ENCODE measurements around the gene TH.

GRCh38 chr11:2129699-2130366 is 41.8 kb downstream of the TH start:
- TF ChIP-seq CTCF (IDR thresholded peaks at IDR 0.05; ENCODE audit: low read depth, low read length, poor library complexity, severe bottlenecking) (no peak), EZH2phosphoT487 (IDR thresholded peaks at IDR 0.05; ENCODE audit: borderline replicate concordance, low read length) (no peak)

All from DOHH2 (cell line).